Stimulated activated CD4-positive, alpha-beta T cell treated with anti-CD3 and anti-CD28 coated beads, Interleukin-2, amount 100 ng/mL, for 48 hours (primary cell): Measurements from ENCODE around the gene KRTAP9-1.
"Not testable (repeated sequence)": the region's sequence is repeated elsewhere in the genome, so short reads cannot be mapped to it uniquely, and the experiment has no call there.

Experiments used
- DNase-seq, 2 donors: peaks; one replicate each; pipeline ENCODE4 v3.0.0-alpha.2; 2020

Gene KRTAP9-1

GRCh38 chr17:41189837-41190318 lies at the start of gene KRTAP9-1:
Gene KRTAP9-1, plus strand, starts transcription at chr17:41189887. Its CDS starts 0 bp downstream, at chr17:41189887.
- DNase-seq: not testable (repeated sequence)

GRCh38 chr17:41140360-41141131 lies 49.1 kb upstream of the KRTAP9-1 start, which contains the start of gene KRTAP4-6:
Gene KRTAP4-6, minus strand, starts transcription at chr17:41140544. Its CDS starts 57 bp downstream, at chr17:41140487.
- no peak for DNase-seq

GRCh38 chr17:41141361-41141760 lies 48.3 kb upstream of the KRTAP9-1 start:
- no peak for DNase-seq

DNA sequence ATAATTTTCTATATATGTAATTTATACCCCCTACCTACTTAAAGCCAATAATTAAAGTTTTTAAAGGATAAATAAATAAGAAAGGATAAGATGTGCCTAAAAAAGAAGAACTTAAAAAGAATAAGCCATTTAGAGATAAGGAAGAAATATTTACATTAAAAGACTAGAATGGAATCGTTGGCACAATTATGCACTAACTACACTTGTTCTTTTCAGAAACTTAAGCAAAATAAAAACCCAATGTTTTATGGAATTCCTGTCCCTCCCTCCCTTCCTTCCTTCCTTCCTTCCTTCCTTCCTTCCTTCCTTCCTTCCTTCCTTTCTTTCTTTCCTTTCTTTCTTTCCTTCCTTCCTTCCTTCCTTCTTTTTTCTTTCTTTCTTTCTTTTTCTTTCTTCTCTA lies 44.8 kb upstream of the KRTAP9-1 start:
- no peak for DNase-seq

- no peak for DNase-seq
These were observed 44.4 kb upstream of the KRTAP9-1 start for GRCh38 chr17:41145261-41145660.

DNA sequence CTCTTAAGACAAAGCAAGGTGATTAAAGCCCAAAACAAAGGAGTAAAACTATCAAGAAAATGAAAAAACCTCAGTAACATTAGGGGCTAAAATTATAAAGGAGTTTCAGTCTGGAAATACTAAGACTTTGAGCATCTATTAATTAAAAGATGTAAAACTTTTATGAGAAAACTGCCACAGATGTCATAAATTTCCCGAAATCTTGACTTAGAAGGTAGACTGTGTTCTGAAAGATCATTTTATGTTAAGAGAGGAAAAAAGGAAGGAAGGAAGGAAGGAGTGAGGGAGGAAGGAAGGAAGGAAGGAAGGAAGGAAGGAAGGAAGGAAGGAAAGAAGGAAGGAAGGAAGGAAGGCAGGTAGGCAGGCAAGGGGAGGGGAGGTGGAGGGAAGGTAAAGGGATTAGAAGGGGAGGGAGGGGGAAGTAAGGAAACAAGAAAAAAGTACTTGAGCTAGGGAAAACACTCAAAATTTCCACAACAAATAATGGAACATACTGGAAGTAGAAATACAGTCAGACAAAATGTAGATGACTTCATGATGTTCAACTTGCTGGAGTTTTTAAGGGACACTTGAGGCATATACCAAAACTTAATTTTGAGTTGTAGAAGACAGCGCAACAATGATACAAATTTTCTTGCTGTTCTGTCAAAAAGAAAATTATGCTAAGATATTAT lies 42.0 kb upstream of the KRTAP9-1 start:
- DNase-seq: no peak

DNA sequence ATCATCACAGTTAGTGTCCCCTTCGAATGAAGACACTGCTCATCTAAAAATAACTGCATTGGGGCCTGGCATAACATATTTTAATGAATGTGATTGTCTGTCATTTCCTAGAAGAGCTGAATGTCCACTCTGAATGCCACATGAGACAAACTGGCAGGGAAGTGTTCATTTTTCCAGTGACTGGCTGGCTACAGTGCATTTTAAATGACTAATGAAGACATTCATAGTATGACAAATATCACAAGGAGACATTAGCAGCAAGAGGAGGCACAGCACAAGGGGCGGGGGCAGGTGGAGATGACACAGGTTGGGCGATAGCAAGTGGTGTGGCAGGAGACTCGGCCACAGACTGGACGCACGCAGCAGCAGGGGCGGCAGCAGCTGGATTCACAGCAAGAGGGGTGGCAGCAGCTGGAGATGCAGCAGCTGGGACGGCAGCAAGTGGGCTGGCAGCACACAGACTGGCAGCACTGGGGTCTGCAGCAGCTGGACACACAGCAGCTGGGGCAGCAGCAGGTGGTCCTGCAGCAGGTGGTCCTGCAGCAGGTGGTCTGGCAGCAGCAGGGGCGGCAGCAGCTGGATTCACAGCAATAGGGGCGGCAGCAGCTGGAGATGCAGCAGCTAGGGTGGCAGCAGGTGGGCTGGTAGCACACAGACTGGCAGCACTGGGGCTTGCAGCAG lies 40.6 kb upstream of the KRTAP9-1 start:
- not testable (repeated sequence) for DNase-seq

- DNase-seq: no peak
These were observed 40.1 kb upstream of the KRTAP9-1 start, which contains the start of gene KRTAP4-5 for GRCh38 chr17:41149652-41149985. Gene KRTAP4-5, minus strand, starts transcription at chr17:41149825. Its CDS starts 58 bp downstream, at chr17:41149767.

DNA sequence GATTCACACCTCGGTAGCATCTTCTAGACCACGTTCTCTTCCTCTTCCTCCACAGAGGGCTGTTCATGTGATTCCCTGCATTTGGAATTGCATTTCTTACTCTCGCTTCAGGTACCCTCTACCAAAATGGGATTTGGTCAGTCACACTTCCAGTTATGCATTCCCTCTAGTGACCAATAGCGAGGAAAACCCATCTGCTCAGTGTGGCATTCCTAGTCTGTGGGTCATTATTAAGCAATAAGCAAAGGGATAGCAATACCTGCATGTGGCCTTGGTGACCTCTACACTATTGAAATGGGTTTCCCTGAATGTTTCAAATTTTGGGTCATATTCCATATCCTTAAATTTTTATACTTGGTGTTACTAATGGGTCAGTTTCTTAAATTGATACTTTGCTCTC lies 39.7 kb upstream of the KRTAP9-1 start:
- DNase-seq: no peak

DNA sequence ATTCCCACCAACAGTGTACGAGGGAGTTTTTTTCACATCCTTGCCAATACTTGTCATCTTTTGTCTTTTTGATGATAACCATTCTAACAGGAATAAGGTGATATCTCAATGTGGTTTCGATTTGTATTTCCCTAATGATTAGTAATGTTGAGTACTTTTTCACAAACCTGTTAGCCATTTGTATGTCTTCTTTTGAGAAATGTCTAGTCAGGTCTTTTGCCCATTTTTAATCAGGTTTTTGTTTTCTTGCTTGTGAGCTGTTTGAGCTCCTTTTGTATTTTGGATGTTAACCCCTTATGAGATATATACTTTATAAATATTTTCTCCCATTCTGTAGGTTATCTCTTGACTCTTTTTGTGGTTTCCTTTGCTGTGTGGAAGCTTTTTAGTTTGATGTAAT lies 38.2 kb upstream of the KRTAP9-1 start:
- DNase-seq: no peak

GRCh38 chr17:41153856-41154255 lies 35.8 kb upstream of the KRTAP9-1 start:
- no peak for DNase-seq

DNA sequence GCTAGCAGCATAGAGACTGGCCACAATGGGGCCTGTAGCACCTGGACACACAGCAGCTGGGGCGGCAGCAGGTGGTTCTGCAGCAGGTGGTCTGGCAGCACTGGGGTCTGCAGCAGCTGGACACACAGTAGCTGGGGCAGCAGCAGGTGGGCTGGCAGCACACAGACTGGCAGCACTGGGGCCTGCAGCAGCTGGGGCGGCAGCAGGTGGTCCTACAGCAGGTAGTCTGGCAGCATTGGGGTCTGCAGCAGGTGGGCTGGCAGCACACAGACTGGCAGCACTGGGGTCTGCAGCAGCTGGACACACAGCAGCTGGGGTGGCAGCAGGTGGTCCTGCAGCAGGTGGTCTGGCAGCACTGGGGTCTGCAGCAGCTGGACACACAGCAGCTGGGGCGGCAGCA lies 29.5 kb upstream of the KRTAP9-1 start:
- DNase-seq: not testable (repeated sequence)

DNA sequence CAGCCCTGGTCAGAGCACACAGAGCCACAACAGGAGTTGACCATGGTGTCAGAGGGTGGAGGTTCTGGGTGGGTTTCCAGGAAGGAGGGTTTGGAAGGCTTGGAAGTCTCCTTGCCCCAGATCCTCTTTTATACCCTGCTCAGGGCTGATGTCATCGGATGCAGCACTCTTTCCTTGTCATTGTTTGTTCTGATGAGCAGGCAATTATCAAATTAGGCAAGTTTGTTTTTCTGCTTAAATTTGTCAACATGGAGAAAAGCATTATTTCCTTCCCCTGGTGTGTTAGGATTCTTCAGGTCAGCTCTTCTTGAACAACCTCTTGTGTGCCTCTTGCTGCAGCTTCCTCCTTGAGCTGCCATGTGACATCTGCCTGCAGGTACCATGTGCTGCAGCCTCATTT lies 29.0 kb upstream of the KRTAP9-1 start, which contains the start of gene KRTAP4-4:
Gene KRTAP4-4, minus strand, starts transcription at position 101 of the 400 bp plus-strand sequence. Its CDS starts 57 bp downstream, at position 44.
- DNase-seq: no peak

DNA sequence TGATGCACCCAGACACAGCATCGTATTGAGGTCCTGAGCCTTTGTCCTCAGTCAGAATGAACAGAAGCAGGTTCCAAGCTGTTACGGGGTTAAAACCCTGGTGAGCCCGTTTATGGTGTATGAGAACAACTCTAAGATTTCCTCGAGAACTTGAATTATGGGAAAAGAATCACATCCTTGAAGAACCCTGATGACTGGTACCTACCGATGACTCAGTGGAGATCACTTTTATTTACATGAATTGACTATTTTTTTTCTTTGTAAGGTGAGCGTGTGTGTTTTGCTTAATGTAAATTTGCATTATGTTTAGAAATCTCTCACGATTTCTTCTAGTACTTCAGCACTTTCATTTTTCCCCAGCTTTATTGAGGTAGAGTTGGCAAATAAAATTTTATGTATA lies 25.9 kb upstream of the KRTAP9-1 start:
- no peak for DNase-seq

- no peak for DNase-seq
These were observed 22.1 kb upstream of the KRTAP9-1 start for GRCh38 chr17:41167561-41167960.

- no peak for DNase-seq
These were observed 21.6 kb upstream of the KRTAP9-1 start, which contains the start of gene KRTAP4-3 for GRCh38 chr17:41168121-41168520. Gene KRTAP4-3, minus strand, starts transcription at chr17:41168221. Its CDS starts 49 bp downstream, at chr17:41168172.

- DNase-seq: no peak
These were observed 17.8 kb upstream of the KRTAP9-1 start for GRCh38 chr17:41171886-41172285.

DNA sequence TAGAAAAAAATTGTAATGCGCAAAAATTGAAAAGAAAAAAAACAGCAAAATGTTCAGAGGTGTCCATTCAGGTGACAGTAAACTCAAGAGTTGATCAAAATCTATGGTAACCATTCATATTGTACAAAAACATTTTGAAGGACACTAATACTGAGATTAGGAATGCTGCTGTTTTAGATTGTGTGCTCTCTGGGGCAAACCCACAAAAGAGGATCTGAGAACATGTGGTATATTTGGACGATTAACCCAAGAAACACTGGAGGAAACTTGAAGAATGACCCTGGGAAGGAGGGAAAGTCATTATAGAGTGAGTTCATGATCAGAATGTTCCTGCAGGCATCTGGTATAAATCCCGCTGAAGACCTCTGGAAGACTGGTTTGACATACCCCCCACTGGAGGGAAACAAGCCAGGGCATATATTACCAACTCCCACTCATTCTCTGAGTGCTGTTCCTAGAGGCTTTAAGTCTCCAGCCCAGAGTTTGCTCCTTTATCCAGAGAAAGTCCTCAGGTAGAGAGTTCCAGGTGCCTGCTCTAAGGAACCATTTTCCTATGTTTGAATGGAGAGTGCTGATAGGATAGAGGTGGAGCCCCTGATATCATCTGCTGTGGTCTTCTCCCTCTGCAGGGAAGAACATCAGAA lies 12.8 kb upstream of the KRTAP9-1 start:
- no peak for DNase-seq

- no peak for DNase-seq
These were observed 11.9 kb upstream of the KRTAP9-1 start, which contains the start of gene KRTAP4-2 for GRCh38 chr17:41177727-41178271. Gene KRTAP4-2, minus strand, starts transcription at chr17:41178221. Its CDS starts 57 bp downstream, at chr17:41178164.

GRCh38 chr17:41178341-41178740 lies 11.3 kb upstream of the KRTAP9-1 start:
- DNase-seq: no peak

- DNase-seq: no peak
These were observed 10.7 kb upstream of the KRTAP9-1 start for GRCh38 chr17:41178843-41179616.
